HG03108 (cell line): ENCODE results near the gene GOLIM4.
"Not testable (repeated sequence)": the region's sequence is repeated elsewhere in the genome, so short reads cannot be mapped to it uniquely, and the experiment has no call there.

Experiments
- ATAC-seq: cut with Tn5 transposase; IDR thresholded peaks from one replicate; pipeline ENCODE4 v1.9.1; 2021; ENCODE audit warnings: moderate library complexity; ENCODE audit not compliant: unreplicated experiment

GOLIM4 gene

GRCh38 chr3:168080022-168080421 lies 15.7 kb downstream of the GOLIM4 start:
- no peak for ATAC-seq

- no peak for ATAC-seq
Observed at GRCh38 chr3:168077091-168077490, 18.6 kb downstream of the GOLIM4 start.

GRCh38 chr3:168073842-168074605 lies 21.7 kb downstream of the GOLIM4 start:
- no peak for ATAC-seq

- no peak for ATAC-seq
Observed at GRCh38 chr3:168072323-168072650, 23.4 kb downstream of the GOLIM4 start.

GRCh38 chr3:168071591-168072322 lies 24.0 kb downstream of the GOLIM4 start:
- ATAC-seq = no peak

GRCh38 chr3:168070919-168071318 lies 24.8 kb downstream of the GOLIM4 start:
- no peak for ATAC-seq

GRCh38 chr3:168068346-168068745 lies 27.4 kb downstream of the GOLIM4 start:
- no peak for ATAC-seq

GRCh38 chr3:168066882-168067281 lies 28.8 kb downstream of the GOLIM4 start:
- ATAC-seq = no peak

- no peak for ATAC-seq
Observed at GRCh38 chr3:168065569-168065968, 30.2 kb downstream of the GOLIM4 start.

GRCh38 chr3:168063122-168063521 lies 32.6 kb downstream of the GOLIM4 start:
- ATAC-seq = no peak

GRCh38 chr3:168062679-168063078 lies 33.0 kb downstream of the GOLIM4 start:
- ATAC-seq = no peak

- peak; percentile 80 for ATAC-seq
Observed at GRCh38 chr3:168061332-168061996, 34.3 kb downstream of the GOLIM4 start.

- ATAC-seq = no peak
Observed at GRCh38 chr3:168060317-168060716, 35.4 kb downstream of the GOLIM4 start.

- no peak for ATAC-seq
Observed at GRCh38 chr3:168058481-168058880, 37.2 kb downstream of the GOLIM4 start.

GRCh38 chr3:168056398-168057230 lies 39.1 kb downstream of the GOLIM4 start:
- not testable (repeated sequence) for ATAC-seq

GRCh38 chr3:168054447-168054846 lies 41.3 kb downstream of the GOLIM4 start:
- no peak for ATAC-seq

GRCh38 chr3:168053115-168053514 lies 42.6 kb downstream of the GOLIM4 start:
- ATAC-seq = no peak

- no peak for ATAC-seq
Observed at GRCh38 chr3:168052515-168052914, 43.2 kb downstream of the GOLIM4 start.

GRCh38 chr3:168051531-168052471 lies 43.9 kb downstream of the GOLIM4 start:
- peak; percentile 53 for ATAC-seq

GRCh38 chr3:168051070-168051469 lies 44.7 kb downstream of the GOLIM4 start:
- no peak for ATAC-seq
